Ishikawa (cell line): ENCODE data around the gene LTBR.

ENCODE experiments used
- CEBPB ChIP-seq: IDR thresholded peaks from 2 replicates; pipeline ENCODE4 v1.6.1; 2012
- CREB1 ChIP-seq: IDR thresholded peaks from 2 replicates; pipeline ENCODE4 v1.6.1; 2012; ENCODE audit warnings: low read depth
- EGR1 ChIP-seq: IDR thresholded peaks from 2 replicates; pipeline ENCODE4 v1.6.1; 2012
- EP300 ChIP-seq: IDR thresholded peaks from 2 replicates; pipeline ENCODE4 v1.6.1; 2012; ENCODE audit warnings: borderline replicate concordance
- FOXM1 ChIP-seq: IDR thresholded peaks from 2 replicates; pipeline ENCODE4 v1.6.1; 2012; ENCODE audit warnings: low read depth, borderline replicate concordance
- NFIC ChIP-seq: IDR thresholded peaks from 2 replicates; pipeline ENCODE4 v1.6.1; 2012
- RAD21 ChIP-seq: IDR thresholded peaks from 2 replicates; pipeline ENCODE4 v1.6.1; 2012; ENCODE audit warnings: low read depth
- REST ChIP-seq: IDR thresholded peaks from 2 replicates; pipeline ENCODE4 v1.6.1; 2012; ENCODE audit warnings: low read depth, mild to moderate bottlenecking
- TAF1 ChIP-seq: IDR thresholded peaks from 2 replicates; pipeline ENCODE4 v1.6.1; 2012; ENCODE audit warnings: low read depth, mild to moderate bottlenecking
- TCF12 ChIP-seq: IDR thresholded peaks from 2 replicates; pipeline ENCODE4 v1.6.1; 2012; ENCODE audit warnings: low read depth
- TEAD4 ChIP-seq: IDR thresholded peaks from 2 replicates; pipeline ENCODE4 v1.6.1; 2012
- YY1 ChIP-seq: IDR thresholded peaks from 2 replicates; pipeline ENCODE4 v1.6.1; 2012; ENCODE audit warnings: low read depth
- ZBTB7A ChIP-seq: IDR thresholded peaks from 2 replicates; pipeline ENCODE4 v1.6.1; 2012; ENCODE audit warnings: low read depth
- TF ChIP-seq, protein P1 (sequence below): IDR thresholded peaks from 2 replicates; pipeline ENCODE4 v1.6.1; 2012
- TF ChIP-seq, protein P2 (sequence below): IDR thresholded peaks from 2 replicates; pipeline ENCODE4 v1.6.1; 2012

The LTBR gene

GRCh38 chr12:6363330-6364043, 20.5 kb upstream of the LTBR start:
- TF ChIP-seq TEAD4 = peak; percentile 69
- TF ChIP-seq, protein P1, sequence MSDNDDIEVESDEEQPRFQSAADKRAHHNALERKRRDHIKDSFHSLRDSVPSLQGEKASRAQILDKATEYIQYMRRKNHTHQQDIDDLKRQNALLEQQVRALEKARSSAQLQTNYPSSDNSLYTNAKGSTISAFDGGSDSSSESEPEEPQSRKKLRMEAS = peak; percentile 79
- no peak; the same call in 1 of the 2 replicates for TF ChIP-seq RAD21
- peak; percentile 70 for TF ChIP-seq FOXM1
- TF ChIP-seq ZBTB7A = peak; percentile 98
- no peak for TF ChIP-seq CEBPB
- peak; percentile 37; the same call in 1 of the 2 replicates for TF ChIP-seq YY1
- peak; percentile 45 for TF ChIP-seq TAF1
- TF ChIP-seq EGR1 = peak; percentile 73
- peak; percentile 63 for TF ChIP-seq REST
- TF ChIP-seq NFIC = no peak
- TF ChIP-seq EP300 = peak; percentile 64
- no peak for TF ChIP-seq CREB1
- peak; percentile 88 for TF ChIP-seq TCF12
- TF ChIP-seq, protein P2, sequence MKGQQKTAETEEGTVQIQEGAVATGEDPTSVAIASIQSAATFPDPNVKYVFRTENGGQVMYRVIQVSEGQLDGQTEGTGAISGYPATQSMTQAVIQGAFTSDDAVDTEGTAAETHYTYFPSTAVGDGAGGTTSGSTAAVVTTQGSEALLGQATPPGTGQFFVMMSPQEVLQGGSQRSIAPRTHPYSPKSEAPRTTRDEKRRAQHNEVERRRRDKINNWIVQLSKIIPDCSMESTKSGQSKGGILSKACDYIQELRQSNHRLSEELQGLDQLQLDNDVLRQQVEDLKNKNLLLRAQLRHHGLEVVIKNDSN = 0 out of 2 replicates have a peak, but pooled peaks have one; percentile 20

- peak; percentile 50; the same call in 1 of the 2 replicates for TF ChIP-seq EP300
- TF ChIP-seq CREB1 = no peak
Observed at GRCh38 chr12:6364044-6364374, 20.0 kb upstream of the LTBR start.

GRCh38 chr12:6367065-6367968, 16.6 kb upstream of the LTBR start:
- TF ChIP-seq CREB1 (no peak), YY1 (no peak), TEAD4 (no peak), CEBPB (no peak), RAD21 (no peak), EGR1 (no peak), REST (no peak), FOXM1 (no peak), TCF12 (no peak), EP300 (no peak), TAF1 (no peak), NFIC (no peak), ZBTB7A (no peak)
- TF ChIP-seq, protein P2 = no peak
- TF ChIP-seq, protein P1 = no peak

GRCh38 chr12:6367969-6368892, 15.7 kb upstream of the LTBR start:
- no peak for TF ChIP-seq CEBPB
- no peak for TF ChIP-seq CREB1
- no peak for TF ChIP-seq TEAD4
- no peak for TF ChIP-seq TCF12
- TF ChIP-seq TAF1 = no peak
- TF ChIP-seq REST = no peak
- no peak for TF ChIP-seq EGR1
- TF ChIP-seq FOXM1 = no peak
- no peak for TF ChIP-seq RAD21
- TF ChIP-seq YY1 = no peak
- TF ChIP-seq, protein P2 = no peak
- TF ChIP-seq EP300 = no peak
- TF ChIP-seq ZBTB7A = no peak
- TF ChIP-seq NFIC = no peak
